SJCRH30 (cell line): ENCODE data around the gene HOXB2. TPM values are rescaled to one million over a fixed set of nuclear protein-coding genes. Genes with fewer than 3 reads are reported as not detected.
A peak's percentile ranks its signal among the peaks of the same experiment; 100 is the strongest.

Experiments used
- DNase-seq, 2 experiments: peaks; one replicate each; pipeline ENCODE4 v3.0.0-alpha.2; 2015 to 2020
- H3K27ac ChIP-seq: fragments of 250-450 bp; sonication (Bioruptor Pico); 2 replicates; pipeline ENCODE4 v1.5.1; 2020; ENCODE audit warnings: mild to moderate bottlenecking, moderate library complexity
- H3K27me3 ChIP-seq: fragments of 250-450 bp; sonication (Bioruptor Pico); 2 replicates; pipeline ENCODE4 v1.5.1; 2020; ENCODE audit warnings: mild to moderate bottlenecking, moderate library complexity
- H3K36me3 ChIP-seq: fragments of 250-450 bp; sonication (Bioruptor Pico); 2 replicates; pipeline ENCODE4 v1.5.1; 2020; ENCODE audit warnings: mild to moderate bottlenecking, moderate library complexity
- H3K4me1 ChIP-seq: fragments of 250-450 bp; sonication (Bioruptor Pico); 2 replicates; pipeline ENCODE4 v1.5.1; 2020; ENCODE audit warnings: mild to moderate bottlenecking, moderate library complexity
- H3K4me3 ChIP-seq: fragments of 250-450 bp; sonication (Bioruptor Pico); 2 replicates; pipeline ENCODE4 v1.5.1; 2020; ENCODE audit warnings: mild to moderate bottlenecking, moderate library complexity
- H3K9me3 ChIP-seq: fragments of 250-450 bp; sonication (Bioruptor Pico); replicated peaks from 2 replicates; pipeline ENCODE4 v1.5.1; 2020; ENCODE audit warnings: mild to moderate bottlenecking, moderate library complexity
- total RNA-seq: library from RNA; depleted of rRNA; stranded (reverse); fragments of >200 nt; shearing (Covaris generic); gene quantifications from 2 replicates; pipeline ENCODE4 v1.2.3, GENCODE V29; 2014

Gene HOXB2
- total RNA-seq, 1 experiment from 2014 or later = 7.6 TPM

DNA sequence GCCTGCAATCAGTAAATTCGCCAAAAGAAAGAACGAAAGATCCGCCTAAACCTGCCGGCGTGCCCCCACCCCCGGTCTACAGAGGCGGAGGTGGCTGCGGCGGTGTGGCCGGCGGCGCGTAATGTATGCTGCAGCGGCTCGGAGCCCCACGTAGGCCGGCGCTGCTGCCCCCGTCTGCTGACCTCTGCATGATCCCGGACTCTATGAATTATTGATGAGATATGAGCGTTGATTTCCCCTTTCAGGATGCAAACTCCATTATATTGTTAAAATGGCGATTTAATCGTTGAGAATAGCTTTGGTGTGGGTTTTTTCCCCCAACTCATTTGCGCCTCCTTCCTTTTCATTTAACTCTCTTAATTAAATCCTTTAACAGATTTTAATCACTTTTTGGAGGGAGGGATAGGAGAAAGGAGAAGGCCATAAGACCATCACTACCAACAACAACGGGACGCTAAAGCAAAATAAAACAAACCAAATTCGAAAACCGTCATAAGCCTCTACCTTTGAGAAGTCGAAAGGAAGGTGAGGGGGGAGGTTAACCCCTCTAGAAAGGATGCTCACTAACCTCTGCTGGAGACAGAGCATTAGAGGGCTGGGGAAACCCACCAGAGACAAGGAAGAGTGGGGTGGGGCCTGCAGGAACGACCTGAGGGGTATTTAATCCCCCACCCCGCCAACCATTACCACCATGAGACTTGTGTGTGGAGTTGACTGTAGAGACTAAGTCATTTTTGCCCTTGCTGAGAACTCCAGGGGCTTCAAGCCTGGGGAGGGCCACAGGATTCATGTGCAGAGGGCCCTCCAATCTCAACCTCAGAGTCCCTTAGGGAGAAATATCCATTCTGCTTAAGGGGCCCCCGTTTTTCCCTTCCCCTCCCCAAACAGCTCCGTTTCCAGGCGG is 41.7 kb upstream of the HOXB2 start:
- peaks cover 21% of the 10 kb centered on the region for H3K4me1 ChIP-seq
- no peaks in the 10 kb centered on the region for H3K27me3 ChIP-seq
- H3K36me3 ChIP-seq = no peaks in the 10 kb centered on the region
- peak overlapping the region; percentile 54 for H3K4me3 ChIP-seq
- H3K9me3 ChIP-seq = no peaks in the 10 kb centered on the region
- H3K27ac ChIP-seq = no peak overlapping the region; the same call in 1 of the 2 replicates
- DNase-seq = peak in 1 of 2 experiments; percentile 67

GRCh38 chr17:48584223-48584741 is 39.4 kb upstream of the HOXB2 start:
- H3K4me1 ChIP-seq = peaks cover 21% of the 10 kb centered on the region
- H3K4me3 ChIP-seq = no peak overlapping the region
- no peak for DNase-seq
- no peaks in the 10 kb centered on the region for H3K9me3 ChIP-seq
- no peak overlapping the region for H3K27ac ChIP-seq
- H3K27me3 ChIP-seq = no peaks in the 10 kb centered on the region
- H3K36me3 ChIP-seq = no peaks in the 10 kb centered on the region

GRCh38 chr17:48583708-48584222 is 38.9 kb upstream of the HOXB2 start:
- no peaks in the 10 kb centered on the region for H3K9me3 ChIP-seq
- H3K4me1 ChIP-seq = peaks cover 21% of the 10 kb centered on the region
- DNase-seq = no peak
- H3K27me3 ChIP-seq = no peaks in the 10 kb centered on the region
- no peak overlapping the region for H3K4me3 ChIP-seq
- H3K27ac ChIP-seq = no peak overlapping the region
- H3K36me3 ChIP-seq = no peaks in the 10 kb centered on the region

DNA sequence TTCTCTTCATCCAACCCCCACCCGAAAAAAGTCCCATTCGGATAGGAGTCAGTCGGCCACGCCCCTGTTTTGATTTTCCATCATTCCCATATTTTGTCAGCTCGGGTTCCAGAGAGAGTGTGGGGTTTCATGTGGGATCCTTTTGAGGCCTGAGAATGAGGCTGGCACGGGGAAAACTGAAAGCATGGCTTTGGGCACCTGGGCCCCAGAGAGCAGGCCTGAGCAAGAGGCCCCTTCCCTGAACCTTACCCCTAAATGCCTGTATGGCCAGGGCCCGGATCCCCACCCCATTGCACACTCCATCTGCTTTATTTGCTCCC is 37.8 kb upstream of the HOXB2 start:
- Histone ChIP-seq H3K27ac (no peak overlapping the region), H3K9me3 (no peaks in the 10 kb centered on the region), H3K4me1 (peaks cover 13% of the 10 kb centered on the region), H3K27me3 (no peaks in the 10 kb centered on the region), H3K36me3 (no peaks in the 10 kb centered on the region), H3K4me3 (peak overlapping the region; percentile 58)
- DNase-seq = no peak

DNA sequence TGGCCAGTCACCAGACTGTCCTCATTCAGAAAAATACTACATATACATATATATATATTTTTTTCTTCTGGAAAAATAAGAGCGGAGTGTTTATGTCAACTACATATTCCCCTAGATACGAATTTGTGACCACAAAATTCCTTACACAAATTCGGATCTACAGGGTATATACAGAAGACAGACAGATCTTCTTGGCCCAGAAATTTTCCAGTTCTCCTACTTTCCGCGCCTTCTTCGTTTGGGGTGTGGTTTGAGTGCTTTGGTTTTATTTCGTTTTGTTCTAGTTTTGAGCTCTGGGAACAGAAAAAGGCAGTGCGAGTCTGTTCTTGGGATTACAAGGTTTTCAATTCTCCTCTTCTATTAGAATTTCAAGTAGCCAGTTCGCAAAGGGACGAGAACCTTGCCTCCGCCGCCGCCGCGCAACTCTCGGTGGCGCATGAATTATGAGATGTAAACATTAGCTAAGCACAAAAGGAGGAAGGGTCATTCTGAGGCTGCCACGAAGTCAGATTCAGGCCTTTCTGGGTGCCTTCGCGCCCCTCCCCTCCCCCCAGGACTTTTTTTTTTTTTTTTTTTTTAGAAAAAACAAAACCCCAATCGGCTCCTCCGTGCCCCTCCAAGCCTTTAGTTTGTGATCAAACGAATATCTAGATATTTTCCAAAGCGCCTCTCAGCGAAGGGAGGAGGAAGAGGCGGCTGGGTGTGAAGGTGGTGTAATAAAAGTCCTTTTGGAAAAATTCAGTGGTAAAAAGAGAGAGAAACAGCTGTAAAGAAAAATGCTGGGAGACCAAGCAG is 35.0 kb upstream of the HOXB2 start:
- H3K4me3 ChIP-seq = no peak overlapping the region
- no peaks in the 10 kb centered on the region for H3K27me3 ChIP-seq
- H3K4me1 ChIP-seq = 0 out of 2 replicates have a peak, but pooled peaks cover 4% of the 10 kb centered on the region
- no peak overlapping the region for H3K27ac ChIP-seq
- no peaks in the 10 kb centered on the region for H3K36me3 ChIP-seq
- no peaks in the 10 kb centered on the region for H3K9me3 ChIP-seq
- no peak for DNase-seq

- H3K27ac ChIP-seq = no peak overlapping the region
- H3K4me3 ChIP-seq = no peak overlapping the region
- 0 out of 2 replicates have a peak, but pooled peaks cover 4% of the 10 kb centered on the region for H3K4me1 ChIP-seq
- H3K36me3 ChIP-seq = no peaks in the 10 kb centered on the region
- H3K27me3 ChIP-seq = no peaks in the 10 kb centered on the region
- DNase-seq = no peak
- H3K9me3 ChIP-seq = no peaks in the 10 kb centered on the region
These were observed 34.5 kb upstream of the HOXB2 start for GRCh38 chr17:48579471-48579759.

DNA sequence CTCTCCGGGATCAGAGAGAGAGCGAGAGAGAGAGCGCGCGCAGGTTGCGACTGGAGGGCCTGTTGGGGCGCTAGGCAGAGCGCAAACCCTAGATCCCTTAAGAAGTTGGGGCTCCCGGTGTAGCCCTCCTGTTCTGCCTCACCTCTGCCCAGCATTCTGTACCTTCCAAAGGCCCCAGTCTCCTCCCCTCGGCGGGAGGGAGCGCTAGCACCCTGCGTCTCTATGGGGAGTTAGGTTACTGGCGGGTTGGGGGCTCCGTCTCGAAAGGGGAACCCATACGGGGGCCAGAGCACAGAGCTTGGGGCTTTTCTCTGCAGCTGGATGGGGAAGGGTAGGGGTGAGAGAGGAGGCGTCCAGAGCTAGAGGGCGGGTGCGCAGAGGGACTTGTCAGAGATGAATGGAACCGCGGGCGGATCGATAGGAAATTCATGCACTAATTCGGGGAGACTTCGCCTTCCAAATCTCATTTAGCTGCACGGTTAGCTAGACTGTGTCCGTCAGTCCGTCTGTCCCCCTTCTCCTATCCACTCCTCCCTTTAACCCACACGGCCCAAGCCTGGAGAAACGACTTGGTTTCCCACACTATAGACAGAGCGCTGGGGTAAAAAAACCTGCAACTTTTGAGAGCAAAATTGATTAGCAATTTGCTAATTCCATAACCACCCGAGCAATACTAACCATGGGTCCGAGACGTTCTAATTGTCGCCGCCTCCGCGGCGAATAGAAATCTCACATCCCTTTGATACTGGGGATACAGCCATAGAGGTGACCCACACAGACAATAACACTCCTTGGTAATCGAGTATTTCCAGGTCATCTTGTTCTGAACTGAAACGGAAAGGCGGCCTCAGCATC is 33.9 kb upstream of the HOXB2 start:
- no peak overlapping the region; the same call in 1 of the 2 replicates for H3K27ac ChIP-seq
- peak overlapping the region; percentile 94 for H3K4me3 ChIP-seq
- no peaks in the 10 kb centered on the region for H3K9me3 ChIP-seq
- no peaks in the 10 kb centered on the region for H3K36me3 ChIP-seq
- DNase-seq = no peak
- no peaks in the 10 kb centered on the region for H3K27me3 ChIP-seq
- H3K4me1 ChIP-seq = 0 out of 2 replicates have a peak, but pooled peaks cover 4% of the 10 kb centered on the region

DNA sequence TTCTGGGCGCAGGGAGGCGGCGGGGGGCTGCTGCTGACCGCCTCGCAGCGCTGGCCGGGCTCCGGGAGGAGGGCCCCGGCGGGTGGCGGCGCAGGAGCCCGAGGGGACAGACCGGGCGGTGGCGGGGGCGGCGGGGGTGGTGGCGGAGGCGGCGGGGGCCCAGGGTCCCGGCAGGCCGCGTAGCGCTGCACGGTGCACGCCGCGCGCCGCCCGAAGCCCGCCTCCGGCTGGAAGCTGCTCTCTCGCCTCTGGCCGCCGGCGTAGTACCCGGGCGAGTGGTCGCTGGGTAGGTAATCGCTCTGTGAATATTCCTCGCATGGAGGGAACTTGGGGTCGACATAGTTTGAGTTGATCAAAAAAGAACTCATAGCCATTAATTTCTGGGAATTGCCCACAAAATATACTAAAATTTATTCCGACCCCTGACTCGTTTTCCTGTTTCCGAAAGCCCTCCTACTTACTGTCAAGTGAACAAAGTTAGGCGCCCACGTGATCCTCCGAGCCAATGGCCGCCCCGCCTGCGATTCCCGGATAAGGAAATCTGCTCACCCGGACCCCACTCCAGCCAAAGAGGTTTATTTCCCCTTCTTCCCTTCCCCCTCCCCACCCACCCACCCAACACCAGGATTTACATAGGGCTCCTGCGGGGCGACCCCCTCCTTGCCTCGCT is 33.2 kb upstream of the HOXB2 start, which contains the start of gene HOXB4:
Gene HOXB4, minus strand, starts transcription at position 405 of the 670 bp plus-strand sequence. Its CDS starts 31 bp downstream, at position 374.
- Histone ChIP-seq H3K27me3 (no peaks in the 10 kb centered on the region), H3K4me1 (0 out of 2 replicates have a peak, but pooled peaks cover 4% of the 10 kb centered on the region), H3K27ac (peak within 1 kb of the TSS; percentile 42; the same call in 1 of the 2 replicates), H3K9me3 (no peaks in the 10 kb centered on the region), H3K4me3 (peak within 1 kb of the TSS; percentile 94), H3K36me3 (no peaks in the 10 kb centered on the region)
- DNase-seq = peak; percentile 80 to 82

DNA sequence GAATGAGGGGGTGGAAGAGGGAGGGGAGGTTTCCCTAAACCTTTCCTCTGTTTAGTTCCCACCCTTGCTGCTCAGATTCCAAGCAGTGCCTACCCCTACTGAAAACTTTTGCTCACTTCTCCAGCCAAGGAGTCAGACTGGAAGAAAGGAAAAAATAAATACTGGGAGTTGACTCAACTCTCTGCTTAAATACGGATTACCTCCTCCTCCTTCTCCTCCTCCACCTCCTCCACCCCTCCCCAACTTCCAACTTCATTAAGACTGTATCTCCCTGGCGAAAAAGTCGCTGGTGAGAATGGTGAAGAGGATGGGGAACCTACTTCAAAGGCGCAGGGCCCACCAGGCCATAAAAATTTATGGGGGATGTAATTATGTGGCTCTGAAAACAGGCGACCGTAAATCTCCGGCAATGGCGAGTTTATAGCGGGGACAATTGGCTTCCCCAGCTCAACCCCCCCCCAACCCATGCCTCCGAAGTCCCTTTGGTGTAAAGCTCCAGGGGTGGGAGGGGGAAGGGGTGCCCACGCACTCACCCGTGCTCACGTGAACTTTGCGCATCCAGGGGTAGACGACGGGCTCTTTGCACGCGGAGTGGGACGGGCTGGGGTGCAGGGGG is 32.5 kb upstream of the HOXB2 start:
- Histone ChIP-seq H3K27ac (peak overlapping the region; percentile 33; the same call in 1 of the 2 replicates), H3K36me3 (no peaks in the 10 kb centered on the region), H3K4me3 (peak overlapping the region; percentile 94), H3K9me3 (no peaks in the 10 kb centered on the region), H3K4me1 (0 out of 2 replicates have a peak, but pooled peaks cover 4% of the 10 kb centered on the region), H3K27me3 (no peaks in the 10 kb centered on the region)
- DNase-seq = peak; percentile 34 to 45

GRCh38 chr17:48576479-48577309 is 31.8 kb upstream of the HOXB2 start:
- H3K27me3 ChIP-seq = no peaks in the 10 kb centered on the region
- no peak for DNase-seq
- H3K9me3 ChIP-seq = no peaks in the 10 kb centered on the region
- no peak overlapping the region for H3K27ac ChIP-seq
- H3K4me3 ChIP-seq = peak overlapping the region; percentile 94
- H3K36me3 ChIP-seq = no peaks in the 10 kb centered on the region
- H3K4me1 ChIP-seq = 0 out of 2 replicates have a peak, but pooled peaks cover 4% of the 10 kb centered on the region

DNA sequence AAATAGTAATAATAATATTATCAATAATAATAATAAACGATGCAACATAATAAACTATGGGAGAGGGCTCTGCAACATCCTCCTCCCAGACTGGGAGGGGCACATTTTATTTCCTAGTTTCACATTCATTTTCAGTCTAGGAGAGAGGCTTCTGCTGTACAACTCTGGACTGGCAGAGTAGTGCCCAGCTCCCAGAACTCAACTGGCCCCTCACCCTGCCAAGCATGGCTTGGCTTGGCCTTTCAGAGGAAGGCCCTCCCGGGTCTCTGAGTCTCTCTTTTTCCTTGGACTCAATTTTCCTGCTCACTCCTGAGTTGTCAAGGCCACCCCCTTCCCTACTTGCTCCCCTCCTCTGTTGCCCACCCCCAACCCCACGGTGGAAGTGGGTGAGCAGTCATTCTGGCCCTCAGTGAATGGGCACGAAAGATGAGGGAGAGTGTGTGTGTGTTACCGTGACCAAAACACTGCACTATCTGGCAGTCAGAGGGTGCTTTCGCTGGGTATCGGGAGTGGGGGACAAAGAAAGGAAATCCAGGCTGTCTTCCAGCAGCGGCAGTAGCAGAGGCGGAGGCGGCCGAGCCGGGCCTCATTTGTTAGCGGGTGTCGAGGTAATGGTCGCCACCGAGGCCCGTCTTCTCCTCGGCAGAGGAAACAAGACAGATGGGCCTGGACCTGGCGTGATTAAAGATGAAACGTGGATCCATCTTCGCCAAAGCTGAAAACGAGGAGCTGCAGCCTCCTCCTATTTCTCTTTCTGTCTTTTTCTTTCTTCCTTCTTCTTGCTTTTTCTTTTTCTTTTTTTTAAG is 31.0 kb upstream of the HOXB2 start:
- H3K27me3 ChIP-seq = no peaks in the 10 kb centered on the region
- H3K27ac ChIP-seq = no peak overlapping the region
- H3K4me1 ChIP-seq = 0 out of 2 replicates have a peak, but pooled peaks cover 4% of the 10 kb centered on the region
- H3K36me3 ChIP-seq = no peaks in the 10 kb centered on the region
- no peaks in the 10 kb centered on the region for H3K9me3 ChIP-seq
- DNase-seq = no peak
- no peak overlapping the region for H3K4me3 ChIP-seq

DNA sequence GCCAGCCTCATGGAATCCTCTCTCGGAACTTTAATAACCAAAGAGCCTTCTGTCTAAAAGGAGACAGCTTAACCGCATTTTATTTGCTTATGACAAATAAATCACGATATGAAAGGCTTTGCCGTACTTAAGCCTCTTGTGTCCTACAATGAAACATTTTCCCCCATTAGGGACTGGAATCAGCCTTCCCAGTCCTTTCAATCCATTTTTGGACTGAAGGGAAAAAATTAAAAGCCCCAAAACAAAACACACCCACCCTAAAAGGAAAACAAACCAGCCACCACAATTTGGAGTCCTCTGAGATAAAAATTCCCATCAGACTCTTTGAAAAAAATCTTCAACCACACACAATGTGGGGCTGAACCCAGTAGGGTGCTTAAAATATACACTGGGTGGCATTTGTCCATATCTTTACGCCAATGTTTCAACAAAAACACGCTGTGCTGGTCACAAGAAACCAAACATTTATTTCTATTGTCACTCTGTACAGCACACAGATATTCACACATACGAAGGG is 30.2 kb upstream of the HOXB2 start:
- Histone ChIP-seq H3K4me1 (0 out of 2 replicates have a peak, but pooled peaks cover 4% of the 10 kb centered on the region), H3K27me3 (no peaks in the 10 kb centered on the region), H3K27ac (no peak overlapping the region), H3K4me3 (no peak overlapping the region), H3K9me3 (no peaks in the 10 kb centered on the region), H3K36me3 (no peaks in the 10 kb centered on the region)
- DNase-seq = no peak
